Immature natural killer cell (primary cell): ENCODE data around the gene GSTCD. TPM values are rescaled to one million over a fixed set of nuclear protein-coding genes. Genes with fewer than 3 reads are reported as not detected.
A peak's percentile ranks its signal among the peaks of the same experiment; 100 is the strongest.
"Not testable (repeated sequence)": the region's sequence is repeated elsewhere in the genome, so short reads cannot be mapped to it uniquely, and the experiment has no call there.

ENCODE experiments used
- DNase-seq, 3 donors: peaks; one replicate each; pipeline ENCODE4 v3.0.0; 2022; ENCODE audit warnings: mixed read lengths in 1 of 3
- H3K27ac Mint-ChIP-seq, 6 donors: one replicate each; pipeline ENCODE4 v1.8.0; 2020; ENCODE audit warnings: mixed read lengths in 6 of 6, mild to moderate bottlenecking in 5 of 6, inconsistent platforms in 4 of 6, moderate library complexity in 3 of 6
- H3K27me3 Mint-ChIP-seq, 3 donors: one replicate each; pipeline ENCODE4 v1.8.0; 2020 to 2021; ENCODE audit warnings: low read depth in 3 of 3, mild to moderate bottlenecking in 3 of 3, mixed read lengths in 3 of 3, moderate library complexity in 3 of 3, inconsistent platforms in 1 of 3
- H3K36me3 Mint-ChIP-seq, 3 donors: one replicate each; pipeline ENCODE4 v1.8.0; 2020; ENCODE audit warnings: mixed read lengths in 3 of 3, inconsistent platforms in 2 of 3, mild to moderate bottlenecking in 2 of 3
- H3K4me1 Mint-ChIP-seq, 2 donors: one replicate each; pipeline ENCODE4 v1.8.0; 2020; ENCODE audit warnings: inconsistent platforms in 2 of 2, mild to moderate bottlenecking in 2 of 2, mixed read lengths in 2 of 2, moderate library complexity in 1 of 2
- H3K4me3 Mint-ChIP-seq, 5 donors: one replicate each; pipeline ENCODE4 v1.8.0; 2020; ENCODE audit warnings: mild to moderate bottlenecking in 5 of 5, mixed read lengths in 5 of 5, inconsistent platforms in 3 of 5, moderate library complexity in 3 of 5
- H3K9me3 Mint-ChIP-seq, 6 donors: one replicate each; pipeline ENCODE4 v1.8.0; 2020; ENCODE audit warnings: mild to moderate bottlenecking in 6 of 6, mixed read lengths in 6 of 6, inconsistent platforms in 4 of 6, moderate library complexity in 3 of 6
- polyA plus RNA-seq, 3 donors: library from polyadenylated mRNA; unstranded; fragments of 300-500 nt; fragmentation: Illumina TruSeq; gene quantifications; one replicate each; pipeline ENCODE4 v1.2.3, GENCODE V29; 2021

The GSTCD gene
- 1 to 10 TPM; 1.8 to 2.1 (median 2.0) TPM for polyA plus RNA-seq

GRCh38 chr4:105708181-105709080 is at the start of gene GSTCD, which contains the start of gene INTS12:
Gene GSTCD, plus strand, starts transcription at chr4:105708784. Its CDS starts 8,830 bp downstream, at chr4:105717614.
Gene INTS12, minus strand, starts transcription at chr4:105708689. Its CDS starts 8,684 bp downstream, at chr4:105700005.
- no peaks in the 10 kb centered on the region for H3K9me3 Mint-ChIP-seq
- DNase-seq: peak; percentile 83 to 87 (median 86)
- H3K36me3 Mint-ChIP-seq: no peaks in the 10 kb centered on the region
- H3K27ac Mint-ChIP-seq: peak within 1 kb of the TSS; percentile 94 to 98 (median 96)
- H3K27me3 Mint-ChIP-seq: peaks cover 0 to 8% (median 0%) of the 10 kb centered on the region in 3 donors
- peak within 1 kb of the TSS; percentile 99 to 100 (median 99) for H3K4me3 Mint-ChIP-seq
- H3K4me1 Mint-ChIP-seq: peaks cover 11 to 31% of the 10 kb centered on the region in 2 donors

GRCh38 chr4:105659190-105659589 is 49.4 kb upstream of the GSTCD start:
- Mint-ChIP-seq H3K27me3 (peaks cover 0 to 1% (median under 1%) of the 10 kb centered on the region in 3 donors), H3K27ac (no peak overlapping the region), H3K4me3 (no peak overlapping the region), H3K36me3 (no peaks in the 10 kb centered on the region), H3K4me1 (no peaks in the 10 kb centered on the region), H3K9me3 (no peaks in the 10 kb centered on the region)
- DNase-seq: no peak

GRCh38 chr4:105661028-105661427 is 47.6 kb upstream of the GSTCD start:
- DNase-seq: no peak
- Mint-ChIP-seq H3K27ac (no peak overlapping the region), H3K4me3 (no peak overlapping the region), H3K36me3 (no peaks in the 10 kb centered on the region), H3K4me1 (no peaks in the 10 kb centered on the region), H3K27me3 (peaks cover 0 to 2% (median 2%) of the 10 kb centered on the region in 3 donors), H3K9me3 (no peaks in the 10 kb centered on the region)

DNA sequence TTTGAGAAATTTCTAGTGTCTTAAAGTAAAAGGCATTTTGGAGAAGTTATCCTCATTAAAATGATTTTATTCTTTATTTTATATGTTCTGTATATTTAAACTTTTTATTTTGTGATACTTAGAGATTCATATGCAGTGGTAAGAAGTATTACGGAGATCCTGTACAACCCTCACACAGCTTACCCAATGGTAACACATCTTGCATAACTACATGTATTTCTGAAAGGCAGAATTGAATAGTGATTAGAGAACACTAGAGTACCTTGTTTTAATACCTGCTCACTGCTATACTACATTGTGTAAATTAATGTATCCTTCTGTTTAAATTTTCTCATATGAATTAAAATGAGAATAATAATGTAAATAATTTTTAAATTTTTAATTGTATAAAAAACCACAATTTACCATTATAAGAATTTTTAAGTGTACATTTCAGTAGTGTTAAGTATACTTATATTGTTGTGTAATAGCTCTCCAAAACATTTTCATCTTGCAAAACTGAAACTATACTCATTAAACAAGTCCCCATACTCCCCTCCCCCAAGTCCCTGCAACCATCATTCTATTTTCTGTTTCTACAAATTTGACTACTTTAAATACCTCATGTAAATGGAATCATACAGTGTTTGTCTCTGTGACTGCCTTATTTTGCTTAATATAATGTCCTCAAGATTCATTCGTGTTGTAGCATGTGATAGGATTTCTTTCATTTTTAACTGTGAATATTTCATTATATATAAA is 45.5 kb upstream of the GSTCD start:
- peaks cover 0 to 5% (median 2%) of the 10 kb centered on the region in 3 donors for H3K27me3 Mint-ChIP-seq
- H3K4me3 Mint-ChIP-seq: no peak overlapping the region
- H3K9me3 Mint-ChIP-seq: no peaks in the 10 kb centered on the region
- H3K27ac Mint-ChIP-seq: no peak overlapping the region
- H3K4me1 Mint-ChIP-seq: no peaks in the 10 kb centered on the region
- H3K36me3 Mint-ChIP-seq: no peaks in the 10 kb centered on the region
- no peak for DNase-seq

- peaks cover 0 to 7% (median 3%) of the 10 kb centered on the region in 3 donors for H3K27me3 Mint-ChIP-seq
- no peak overlapping the region for H3K27ac Mint-ChIP-seq
- no peaks in the 10 kb centered on the region for H3K36me3 Mint-ChIP-seq
- no peak overlapping the region for H3K4me3 Mint-ChIP-seq
- DNase-seq: no peak
- H3K9me3 Mint-ChIP-seq: no peaks in the 10 kb centered on the region
- H3K4me1 Mint-ChIP-seq: no peaks in the 10 kb centered on the region
Observed at GRCh38 chr4:105666693-105667092, 41.9 kb upstream of the GSTCD start.

DNA sequence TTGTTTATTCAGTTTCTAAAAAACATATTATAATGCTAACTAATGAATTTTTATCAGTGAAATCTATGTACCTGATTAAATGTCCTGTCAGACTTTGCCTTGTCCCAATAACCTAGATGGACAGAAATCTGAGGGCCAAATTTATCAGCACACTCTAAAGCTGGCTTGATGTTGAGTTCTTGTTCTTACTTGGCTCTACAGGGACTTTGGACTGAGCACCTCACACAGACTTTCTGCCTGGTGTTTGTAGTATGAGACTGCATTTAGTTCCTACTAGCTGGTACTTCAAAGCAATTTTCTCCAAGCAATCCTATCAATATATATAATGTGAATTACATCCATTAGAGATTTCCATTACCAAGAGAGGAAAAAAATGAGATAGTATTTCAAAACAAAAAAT is 37.9 kb upstream of the GSTCD start:
- H3K9me3 Mint-ChIP-seq: no peaks in the 10 kb centered on the region
- no peak for DNase-seq
- no peak overlapping the region for H3K4me3 Mint-ChIP-seq
- H3K27ac Mint-ChIP-seq: no peak overlapping the region
- H3K27me3 Mint-ChIP-seq: peaks cover 0 to 9% (median 5%) of the 10 kb centered on the region in 3 donors
- H3K4me1 Mint-ChIP-seq: no peaks in the 10 kb centered on the region
- H3K36me3 Mint-ChIP-seq: no peaks in the 10 kb centered on the region

DNA sequence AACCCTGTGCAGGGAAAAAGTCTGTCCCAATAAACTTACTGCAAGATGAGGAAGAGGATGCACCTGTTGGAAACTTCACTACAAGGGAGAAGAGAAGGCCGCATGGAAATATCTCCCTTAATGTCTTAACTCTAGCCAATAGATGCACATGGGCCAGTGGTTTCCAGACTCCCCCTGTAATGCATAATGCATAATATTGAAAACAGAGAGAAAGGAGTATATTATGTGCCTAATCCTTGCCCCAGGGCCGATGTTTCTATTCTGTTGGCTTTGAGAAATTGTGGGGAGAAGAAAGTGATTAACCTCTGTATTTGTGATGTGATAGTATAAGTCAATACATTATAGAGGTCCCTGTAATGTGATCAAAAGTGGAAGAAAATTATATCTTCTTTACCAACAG is 37.3 kb upstream of the GSTCD start:
- peaks cover 0 to 9% (median 2%) of the 10 kb centered on the region in 3 donors for H3K27me3 Mint-ChIP-seq
- no peaks in the 10 kb centered on the region for H3K9me3 Mint-ChIP-seq

GRCh38 chr4:105674011-105674410 is 34.6 kb upstream of the GSTCD start:
- no peak for DNase-seq
- no peak overlapping the region for H3K27ac Mint-ChIP-seq
- peaks cover 0 to 8% (median 2%) of the 10 kb centered on the region in 3 donors for H3K27me3 Mint-ChIP-seq
- no peaks in the 10 kb centered on the region for H3K4me1 Mint-ChIP-seq
- H3K4me3 Mint-ChIP-seq: no peak overlapping the region
- H3K9me3 Mint-ChIP-seq: peaks cover 0 to 1% (median 0%) of the 10 kb centered on the region in 6 donors
- no peaks in the 10 kb centered on the region for H3K36me3 Mint-ChIP-seq

More for the DNA sequence above, 37.3 kb upstream of the GSTCD start:
- H3K4me1 Mint-ChIP-seq: no peaks in the 10 kb centered on the region
- no peaks in the 10 kb centered on the region for H3K36me3 Mint-ChIP-seq
- H3K27ac Mint-ChIP-seq: no peak overlapping the region
- DNase-seq: no peak
- H3K4me3 Mint-ChIP-seq: no peak overlapping the region

- no peaks in the 10 kb centered on the region for H3K4me1 Mint-ChIP-seq
- H3K4me3 Mint-ChIP-seq: no peak overlapping the region
- H3K9me3 Mint-ChIP-seq: peaks cover 0 to 1% (median 0%) of the 10 kb centered on the region in 6 donors
- peaks cover 6 to 11% (median 7%) of the 10 kb centered on the region in 3 donors for H3K36me3 Mint-ChIP-seq
- DNase-seq: no peak
- peaks cover 0 to 6% (median 0%) of the 10 kb centered on the region in 3 donors for H3K27me3 Mint-ChIP-seq
- no peak overlapping the region for H3K27ac Mint-ChIP-seq
Observed at GRCh38 chr4:105677709-105678108, 30.9 kb upstream of the GSTCD start.

DNA sequence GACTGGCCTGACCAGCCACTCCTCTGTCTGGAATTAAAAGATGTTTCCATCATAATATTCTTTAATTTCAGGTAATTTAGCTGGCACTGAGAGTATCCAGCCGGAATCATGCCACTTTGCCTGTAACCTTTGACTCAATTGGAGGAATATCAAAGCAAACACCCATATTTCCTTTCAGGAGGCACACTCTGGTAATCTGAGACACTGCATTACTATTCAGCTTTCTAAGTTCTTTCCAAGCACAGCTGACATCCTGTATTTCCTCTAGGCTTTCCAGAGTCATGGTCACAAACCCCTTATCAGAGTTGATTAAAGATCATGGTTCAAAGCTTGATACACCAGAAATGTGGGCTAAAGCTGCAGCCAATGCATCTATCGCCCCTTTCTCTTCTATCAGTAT is 29.4 kb upstream of the GSTCD start:
- Mint-ChIP-seq H3K27ac (no peak overlapping the region), H3K27me3 (peaks cover 0 to 3% (median 0%) of the 10 kb centered on the region in 3 donors), H3K4me1 (no peaks in the 10 kb centered on the region), H3K36me3 (peaks cover 10 to 21% (median 14%) of the 10 kb centered on the region in 3 donors), H3K4me3 (no peak overlapping the region), H3K9me3 (peaks cover 0 to 1% (median 0%) of the 10 kb centered on the region in 6 donors)
- no peak for DNase-seq

DNA sequence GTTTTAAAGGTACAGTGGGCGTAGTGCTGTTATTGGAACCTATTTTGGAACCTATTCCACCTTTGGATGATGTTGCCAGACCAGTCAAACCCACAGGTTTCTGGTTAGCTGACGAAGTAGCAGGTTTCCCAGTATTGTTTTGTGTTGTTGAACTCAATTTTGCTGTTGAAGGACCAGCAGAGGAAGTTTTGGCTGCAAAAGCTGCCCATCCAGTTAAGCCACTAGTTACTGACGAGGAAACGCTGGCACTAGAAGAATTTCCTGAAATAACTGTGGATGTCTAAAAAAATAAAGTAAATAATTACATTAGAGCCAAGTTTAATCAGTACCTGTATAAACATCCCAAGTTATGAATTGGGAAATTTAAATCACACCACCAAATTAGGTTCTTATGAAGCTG is 25.5 kb upstream of the GSTCD start:
- H3K4me1 Mint-ChIP-seq: no peaks in the 10 kb centered on the region
- no peak for DNase-seq
- H3K9me3 Mint-ChIP-seq: peaks cover 0 to 1% (median 0%) of the 10 kb centered on the region in 6 donors
- H3K4me3 Mint-ChIP-seq: no peak overlapping the region
- peak overlapping the region in 1 of 6 donors; percentile 23 for H3K27ac Mint-ChIP-seq
- H3K36me3 Mint-ChIP-seq: peaks cover 12 to 29% (median 21%) of the 10 kb centered on the region in 3 donors
- no peaks in the 10 kb centered on the region for H3K27me3 Mint-ChIP-seq

- peaks cover 22 to 52% (median 28%) of the 10 kb centered on the region in 3 donors for H3K36me3 Mint-ChIP-seq
- no peak overlapping the region for H3K4me3 Mint-ChIP-seq
- H3K9me3 Mint-ChIP-seq: no peaks in the 10 kb centered on the region
- no peak for DNase-seq
- no peak overlapping the region for H3K27ac Mint-ChIP-seq
- H3K27me3 Mint-ChIP-seq: no peaks in the 10 kb centered on the region
- H3K4me1 Mint-ChIP-seq: peaks cover 0 to 9% of the 10 kb centered on the region in 2 donors
Observed at GRCh38 chr4:105686571-105686970, 22.0 kb upstream of the GSTCD start.

DNA sequence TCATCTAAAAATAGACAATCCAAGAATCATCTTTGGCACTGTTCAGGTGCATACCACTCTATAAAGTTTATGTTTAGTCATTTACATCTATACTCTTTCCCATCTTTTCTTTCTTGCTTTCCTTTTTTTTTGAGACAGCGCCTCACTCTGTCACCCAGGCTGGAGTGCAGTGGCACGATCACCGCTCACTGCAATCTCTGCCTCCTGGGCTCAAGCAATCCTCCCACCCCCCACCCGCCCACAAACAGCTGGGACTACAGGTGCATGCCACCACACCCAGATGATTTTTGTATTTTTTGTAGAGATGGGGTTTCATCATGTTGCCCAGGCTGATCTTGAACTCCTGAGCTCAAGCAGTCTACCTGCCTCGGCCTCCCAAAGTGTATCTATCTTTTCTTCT is 13.8 kb upstream of the GSTCD start:
- not testable (repeated sequence) for H3K4me1 Mint-ChIP-seq, H3K27ac Mint-ChIP-seq, H3K4me3 Mint-ChIP-seq, H3K27me3 Mint-ChIP-seq, H3K9me3 Mint-ChIP-seq, DNase-seq
- H3K36me3 Mint-ChIP-seq: peaks cover 25 to 38% (median 30%) of the 10 kb centered on the region in 3 donors

DNA sequence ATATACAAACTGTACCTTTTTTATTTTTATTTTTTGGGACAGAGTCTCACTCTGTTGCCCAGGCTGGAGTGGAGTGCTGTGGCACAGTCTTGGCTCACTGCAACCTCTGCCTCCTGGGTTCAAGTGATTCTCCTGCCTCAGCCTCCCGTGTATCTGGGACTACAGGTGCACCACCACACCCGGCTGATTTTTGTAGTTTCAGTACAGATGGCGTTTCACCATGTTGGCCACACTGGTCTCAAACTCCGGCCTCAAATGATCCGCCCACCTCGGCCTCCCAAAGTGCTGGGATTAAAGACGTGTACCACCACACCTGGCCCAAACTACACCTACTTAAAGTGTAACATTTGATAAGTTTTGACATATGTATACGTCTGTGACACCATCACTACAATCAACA is 12.8 kb upstream of the GSTCD start:
- not testable (repeated sequence) for H3K27me3 Mint-ChIP-seq, DNase-seq, H3K9me3 Mint-ChIP-seq, H3K4me1 Mint-ChIP-seq, H3K4me3 Mint-ChIP-seq
- H3K27ac Mint-ChIP-seq: peak overlapping the region in 1 of 6 donors; percentile 65
- H3K36me3 Mint-ChIP-seq: peaks cover 17 to 29% (median 27%) of the 10 kb centered on the region in 3 donors
